MM.1S (cell line): ENCODE data around the gene RSF1.

ENCODE experiments used
- DNase-seq: peaks from one replicate; pipeline ENCODE4 v3.0.0-alpha.2; 2015
- H2AFZ ChIP-seq: fragments of 300-600 bp; sonication (generic); 2 replicates; pipeline ENCODE4 v1.6.0; 2016; ENCODE audit warnings: antibody characterized with exemption, low read length
- H3F3A ChIP-seq: fragments of 300-600 bp; sonication (generic); 2 replicates; pipeline ENCODE4 v1.6.1; 2016; ENCODE audit warnings: mild to moderate bottlenecking, antibody characterized with exemption, low read length, moderate library complexity, mixed read lengths; ENCODE audit not compliant: insufficient read depth
- H3K27ac ChIP-seq: fragments of 300-600 bp; sonication (generic); 2 replicates; pipeline ENCODE4 v1.5.1; 2016; ENCODE audit warnings: mild to moderate bottlenecking, low read length
- H3K27me3 ChIP-seq: fragments of 300-600 bp; sonication (generic); replicated peaks from 2 replicates; pipeline ENCODE4 v1.6.0; 2016; ENCODE audit warnings: low read length; ENCODE audit not compliant: insufficient read depth
- H3K36me3 ChIP-seq: fragments of 300-600 bp; sonication (generic); replicated peaks from 2 replicates; pipeline ENCODE4 v1.6.1; 2016; ENCODE audit warnings: mild to moderate bottlenecking, low read length, mixed read lengths; ENCODE audit not compliant: insufficient read depth
- H3K4me1 ChIP-seq: fragments of 300-600 bp; sonication (generic); 2 replicates; pipeline ENCODE4 v1.6.1; 2016; ENCODE audit warnings: low read length, mixed read lengths
- H3K4me2 ChIP-seq: fragments of 300-600 bp; sonication (generic); 2 replicates; pipeline ENCODE4 v1.6.0; 2016; ENCODE audit warnings: low read depth, low read length
- H3K4me3 ChIP-seq: fragments of 300-600 bp; sonication (generic); 2 replicates; pipeline ENCODE4 v1.5.1; 2016; ENCODE audit warnings: low read length, mixed read lengths
- H3K79me2 ChIP-seq: fragments of 300-600 bp; sonication (generic); 2 replicates; pipeline ENCODE4 v1.6.1; 2016; ENCODE audit warnings: mixed run types, low read length, mixed read lengths
- H3K9ac ChIP-seq: fragments of 300-600 bp; sonication (generic); 2 replicates; pipeline ENCODE4 v1.6.1; 2016; ENCODE audit warnings: low read length, mixed read lengths
- H3K9me2 ChIP-seq: fragments of 300-600 bp; sonication (generic); replicated peaks from 2 replicates; pipeline ENCODE4 v1.6.1; 2016; ENCODE audit warnings: mild to moderate bottlenecking, low read length, mixed read lengths; ENCODE audit not compliant: insufficient read depth
- H3K9me3 ChIP-seq: fragments of 300-600 bp; sonication (generic); replicated peaks from 2 replicates; pipeline ENCODE4 v1.6.1; 2016; ENCODE audit warnings: mild to moderate bottlenecking, low read length, mixed read lengths; ENCODE audit not compliant: insufficient read depth
- H4K20me1 ChIP-seq: fragments of 300-600 bp; sonication (generic); 2 replicates; pipeline ENCODE4 v1.6.1; 2016; ENCODE audit warnings: mild to moderate bottlenecking, low read length, moderate library complexity, mixed read lengths; ENCODE audit not compliant: insufficient read depth
- CTCF ChIP-seq: fragments of 300-600 bp; sonication (generic); IDR thresholded peaks from 2 replicates; pipeline ENCODE4 v1.5.1; 2016; ENCODE audit warnings: antibody characterized with exemption, low read length, mixed read lengths
- EZH2 ChIP-seq: fragments of 300-600 bp; sonication (generic); optimal IDR thresholded peaks from 2 replicates; pipeline ENCODE3; 2017; ENCODE audit warnings: low read depth, mild to moderate bottlenecking, antibody characterized with exemption, low read length, mixed read lengths
- EZH2phosphoT487 ChIP-seq: fragments of 300-600 bp; sonication (generic); IDR thresholded peaks from 2 replicates; pipeline ENCODE4 v1.6.1; 2018; ENCODE audit warnings: antibody characterized with exemption, low read length

RSF1 gene

GRCh38 chr11:77814848-77815247, 5.7 kb downstream of the RSF1 start:
- Histone ChIP-seq H3F3A (peaks cover 12% of the 10 kb centered on the region), H3K9me3 (no peaks in the 10 kb centered on the region), H3K9me2 (no peaks in the 10 kb centered on the region), H3K4me1 (peaks cover 4% of the 10 kb centered on the region; the same call in 1 of the 2 replicates), H3K9ac (no peak overlapping the region), H4K20me1 (peaks cover 23% of the 10 kb centered on the region; the same call in 1 of the 2 replicates), H3K36me3 (no peaks in the 10 kb centered on the region), H3K79me2 (peaks cover 99% of the 10 kb centered on the region), H3K4me3 (no peak overlapping the region), H2AFZ (no peak overlapping the region), H3K4me2 (no peak overlapping the region), H3K27me3 (no peaks in the 10 kb centered on the region), H3K27ac (no peak overlapping the region)
- TF ChIP-seq EZH2 (no peak), CTCF (no peak), EZH2phosphoT487 (no peak)
- DNase-seq, result no peak

GRCh38 chr11:77813256-77813655, 7.3 kb downstream of the RSF1 start:
- H4K20me1 ChIP-seq, result peaks cover 18% of the 10 kb centered on the region; the same call in 1 of the 2 replicates

GRCh38 chr11:77806993-77807392, 13.5 kb downstream of the RSF1 start:
- 0 out of 2 replicates have a peak, but pooled peaks cover 3% of the 10 kb centered on the region for H4K20me1 ChIP-seq
- no peaks in the 10 kb centered on the region for H3K9me2 ChIP-seq
- DNase-seq, result no peak
- no peak overlapping the region for H3K4me3 ChIP-seq
- peaks cover 87% of the 10 kb centered on the region for H3K79me2 ChIP-seq
- TF ChIP-seq CTCF (no peak), EZH2phosphoT487 (no peak), EZH2 (no peak)
- no peak overlapping the region for H3K9ac ChIP-seq
- no peaks in the 10 kb centered on the region for H3K4me1 ChIP-seq
- no peaks in the 10 kb centered on the region for H3K9me3 ChIP-seq
- no peaks in the 10 kb centered on the region for H3K27me3 ChIP-seq
- H3K27ac ChIP-seq, result no peak overlapping the region
- no peaks in the 10 kb centered on the region for H3K36me3 ChIP-seq
- H2AFZ ChIP-seq, result no peak overlapping the region
- no peaks in the 10 kb centered on the region for H3F3A ChIP-seq
- H3K4me2 ChIP-seq, result no peak overlapping the region

More at GRCh38 chr11:77813256-77813655, 7.3 kb downstream of the RSF1 start:
- no peak overlapping the region for H2AFZ ChIP-seq
- no peak overlapping the region for H3K9ac ChIP-seq
- H3K79me2 ChIP-seq, result peaks cover 95% of the 10 kb centered on the region
- H3K9me3 ChIP-seq, result no peaks in the 10 kb centered on the region
- no peaks in the 10 kb centered on the region for H3K9me2 ChIP-seq
- no peaks in the 10 kb centered on the region for H3K4me1 ChIP-seq
- no peaks in the 10 kb centered on the region for H3K36me3 ChIP-seq
- H3K4me3 ChIP-seq, result no peak overlapping the region
- TF ChIP-seq CTCF, result no peak
- no peak for TF ChIP-seq EZH2phosphoT487
- TF ChIP-seq EZH2, result no peak
- no peak for DNase-seq
- H3K4me2 ChIP-seq, result no peak overlapping the region
- no peaks in the 10 kb centered on the region for H3F3A ChIP-seq
- no peaks in the 10 kb centered on the region for H3K27me3 ChIP-seq
- H3K27ac ChIP-seq, result no peak overlapping the region
